Posterior cingulate gyrus (tissue), 11 donors: ENCODE results near the gene APC.

Source experiments
- DNase-seq, 10 donors: peaks; one replicate each; pipeline versions ENCODE4 v3.0.0 to v3.0.0-alpha.2; 2020 to 2021; ENCODE audit warnings: mixed read lengths in 3 of 10
- intact Hi-C: fragments of 100-400 bp; cut with DNase I; formaldehyde crosslinking; loops from one replicate; pipeline ENCODE4 v1.15.1; 2023

APC gene

DNA sequence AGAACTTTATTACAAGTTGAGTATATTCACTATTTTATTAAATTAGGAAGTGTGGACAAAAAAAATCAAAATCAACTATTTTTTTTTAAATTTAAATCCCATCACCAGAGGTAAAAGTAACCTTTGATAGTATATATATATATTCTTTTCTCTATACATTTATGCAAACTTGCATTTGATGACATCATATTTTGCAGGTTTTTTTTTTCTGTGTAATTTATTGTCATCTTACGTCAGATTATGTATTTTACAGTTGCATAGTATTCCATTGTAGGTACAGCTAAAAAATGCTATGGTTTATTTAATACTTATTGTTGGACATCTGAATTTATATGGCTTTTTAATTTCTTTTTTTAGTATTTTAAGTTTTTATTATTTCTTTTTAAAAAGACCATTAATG is 25.5 kb downstream of the APC start:
- no peak for DNase-seq
- intact Hi-C loops: loop anchor here (10.0 kb wide), 1 partner anchor 588 kb away; no protein-coding TSS in a partner anchor

- intact Hi-C loops: no loop called here
- no peak for DNase-seq
Observed at GRCh38 chr5:112772124-112772523, 34.4 kb downstream of the APC start.

- no peak for DNase-seq
- intact Hi-C loops: no loop called here
Observed at GRCh38 chr5:112776301-112776856, 38.7 kb downstream of the APC start.

DNA sequence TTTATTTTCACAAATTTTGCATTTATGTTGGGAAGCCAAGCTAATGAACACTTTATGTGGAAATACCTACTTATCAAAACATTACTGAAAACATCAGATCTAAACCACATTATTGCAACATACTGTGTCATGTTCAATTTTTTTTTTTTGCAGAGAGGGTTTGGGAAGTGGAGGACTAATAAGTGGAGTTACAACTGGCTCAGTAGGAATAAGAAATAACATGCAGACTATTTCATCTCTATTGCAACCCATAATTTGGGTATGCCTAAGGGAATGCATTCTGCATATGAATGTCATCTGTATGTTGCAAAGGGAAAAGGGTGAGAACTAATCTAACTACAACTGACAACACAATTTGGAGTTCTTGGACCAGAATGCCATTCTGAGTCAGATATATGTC is 41.8 kb downstream of the APC start:
- intact Hi-C loops: no loop called here
- no peak for DNase-seq

- DNase-seq: no peak
- intact Hi-C loops: no loop called here
Observed at GRCh38 chr5:112784726-112785125, 47.0 kb downstream of the APC start.

- intact Hi-C loops: no loop called here
Observed at GRCh38 chr5:112787261-112787660, 49.6 kb downstream of the APC start.

DNA sequence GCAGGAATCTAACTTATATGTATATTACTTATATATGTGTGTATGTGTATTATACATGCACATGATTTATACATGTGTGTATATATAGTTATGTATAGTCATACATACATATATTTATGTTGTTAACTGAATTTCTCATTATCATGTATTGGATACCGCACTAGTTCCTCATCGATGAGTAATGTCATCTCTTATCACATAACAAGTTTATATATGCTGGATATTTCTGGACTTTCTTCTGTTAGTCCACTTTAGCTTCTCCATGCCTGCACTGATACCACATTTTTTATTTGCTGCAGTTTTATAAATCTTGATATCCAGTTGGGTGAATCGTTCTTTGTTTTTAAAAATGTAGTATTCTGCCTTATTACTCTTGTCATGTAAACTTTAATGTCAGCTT is 50.2 kb downstream of the APC start:
- intact Hi-C loops: no loop called here
- no peak for DNase-seq

More at GRCh38 chr5:112787261-112787660, 49.6 kb downstream of the APC start:
- no peak for DNase-seq

DNA sequence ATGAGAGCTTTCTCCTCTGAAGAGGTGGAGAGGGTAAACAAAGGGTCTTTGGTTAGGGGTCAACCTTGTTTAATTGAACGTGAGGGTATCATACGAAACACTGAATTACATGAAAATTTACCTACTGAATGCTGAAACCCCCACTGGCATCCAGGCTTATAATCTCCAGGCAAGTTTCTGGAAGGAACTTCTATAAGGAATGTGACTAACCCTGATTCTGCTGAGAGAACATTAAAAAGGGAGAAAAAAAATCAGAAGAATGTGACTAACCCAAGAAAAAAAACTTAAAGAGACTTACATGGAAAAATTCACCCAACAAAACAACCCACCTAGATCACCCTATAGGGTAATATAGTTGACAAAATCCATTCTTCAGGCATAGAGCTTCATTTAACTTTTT is 55.5 kb downstream of the APC start:
- intact Hi-C loops: no loop called here
- DNase-seq: no peak

DNA sequence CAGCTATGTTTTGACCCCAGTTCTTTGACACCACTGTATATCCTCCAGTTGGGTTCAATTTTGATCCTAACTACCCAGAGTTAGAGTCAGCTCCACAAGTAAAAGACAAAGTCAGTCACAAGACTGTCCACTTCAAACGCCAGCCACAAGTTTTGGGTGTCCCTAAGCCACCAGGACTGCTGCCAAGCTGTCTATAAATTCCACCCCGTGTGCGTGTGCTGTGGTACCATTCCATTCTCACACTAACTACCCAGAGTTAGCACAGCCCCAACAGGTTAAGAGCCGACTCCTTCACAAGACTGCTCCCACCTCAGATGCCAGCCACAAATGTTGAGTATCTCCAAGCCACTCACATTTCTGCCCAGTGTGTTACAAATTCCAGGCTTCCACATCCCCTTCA is 56.7 kb downstream of the APC start:
- intact Hi-C loops: no loop called here
- no peak for DNase-seq

GRCh38 chr5:112795342-112795741 is 57.7 kb downstream of the APC start:
- intact Hi-C loops: no loop called here
- DNase-seq: no peak

DNA sequence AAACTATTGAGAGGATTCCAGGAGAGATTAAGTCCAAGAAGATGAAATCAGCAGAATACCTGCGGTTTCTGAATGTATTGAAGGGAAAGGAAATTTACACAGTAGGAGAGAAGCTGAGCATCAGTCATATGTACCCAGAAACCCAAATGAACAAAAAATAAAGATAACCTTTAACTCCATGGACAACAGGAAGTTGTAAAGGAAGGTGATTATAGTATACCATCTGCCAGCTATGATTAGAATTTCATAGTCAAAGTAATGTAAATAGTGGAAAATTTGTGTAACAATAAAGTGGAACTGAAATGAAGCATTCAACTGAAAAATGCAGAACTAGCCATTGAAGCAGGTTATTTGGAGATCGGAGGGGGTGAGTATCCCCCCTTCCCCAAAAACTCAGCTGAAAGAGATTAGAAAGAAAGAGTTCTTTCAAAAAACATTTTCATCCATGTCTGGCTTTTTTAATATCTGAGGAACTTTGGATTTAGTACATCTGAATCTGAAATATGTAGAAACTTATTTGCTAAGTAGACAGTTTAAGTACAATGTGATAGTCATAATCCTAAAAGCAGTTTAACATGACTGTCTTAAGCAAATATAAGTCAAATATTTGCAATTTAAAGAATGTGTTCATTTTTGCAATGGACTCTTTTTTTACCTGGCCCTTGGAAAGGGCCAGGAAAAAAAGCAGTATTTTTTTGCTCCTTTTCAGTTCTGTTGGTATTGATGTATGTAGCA is 58.4 kb downstream of the APC start:
- no peak for DNase-seq
- intact Hi-C loops: no loop called here

DNA sequence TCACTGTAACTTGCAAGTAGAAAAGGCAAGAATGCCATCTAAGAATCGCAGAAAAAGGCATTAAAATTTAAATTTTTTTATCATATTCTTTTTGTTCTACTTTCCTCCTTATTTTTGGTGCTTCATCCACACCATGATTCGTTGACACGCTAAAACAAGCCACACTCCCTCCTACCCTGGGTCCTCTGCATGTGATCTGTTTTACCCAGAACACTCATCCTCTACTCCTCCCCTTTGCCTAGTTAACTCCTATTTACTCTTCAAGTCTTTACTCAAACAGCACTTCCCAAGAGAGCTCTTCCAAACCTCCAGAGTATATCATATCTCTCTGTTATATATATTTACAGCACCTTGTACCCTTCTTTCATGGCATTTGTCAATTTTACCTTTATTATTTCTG is 62.0 kb downstream of the APC start:
- intact Hi-C loops: no loop called here
- no peak for DNase-seq

DNA sequence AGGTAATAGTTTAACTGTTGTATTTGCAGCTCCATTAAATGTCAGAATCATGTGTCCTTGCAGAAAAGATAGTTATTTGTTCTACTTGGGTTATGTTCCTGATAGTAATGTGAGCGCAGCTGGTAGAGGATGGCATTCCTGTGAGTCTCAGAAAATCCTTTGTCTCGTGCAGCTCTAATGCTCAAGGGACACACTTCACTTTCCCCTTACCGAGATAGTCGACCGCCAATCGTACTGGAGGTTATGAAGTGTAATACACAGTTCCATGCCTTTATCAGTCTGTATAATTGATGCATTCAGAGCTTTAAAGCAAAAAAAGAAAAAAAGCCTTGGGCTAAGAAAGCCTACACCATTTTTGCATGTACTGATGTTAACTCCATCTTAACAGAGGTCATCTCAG is 63.2 kb downstream of the APC start:
- intact Hi-C loops: no loop called here
- DNase-seq: no peak

DNA sequence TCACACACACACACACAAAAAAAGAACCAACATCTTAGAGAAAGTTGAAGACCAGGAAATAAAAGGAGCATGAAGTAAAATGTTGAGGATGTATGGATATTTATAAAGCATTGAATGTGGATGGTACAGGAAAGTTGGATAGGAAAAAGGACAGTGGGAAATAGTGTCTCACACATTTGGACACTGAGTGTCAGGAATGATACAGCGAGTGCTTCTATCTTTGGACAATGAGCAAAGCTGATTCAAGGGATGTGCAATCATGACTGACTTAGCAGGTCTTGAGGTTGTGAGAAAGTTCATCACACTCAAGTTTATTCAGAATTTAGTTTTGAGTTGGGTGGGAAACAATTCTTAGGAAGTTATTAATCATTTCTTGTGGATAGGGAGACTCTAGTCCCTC is 73.3 kb downstream of the APC start:
- intact Hi-C loops: no loop called here
- no peak for DNase-seq

DNA sequence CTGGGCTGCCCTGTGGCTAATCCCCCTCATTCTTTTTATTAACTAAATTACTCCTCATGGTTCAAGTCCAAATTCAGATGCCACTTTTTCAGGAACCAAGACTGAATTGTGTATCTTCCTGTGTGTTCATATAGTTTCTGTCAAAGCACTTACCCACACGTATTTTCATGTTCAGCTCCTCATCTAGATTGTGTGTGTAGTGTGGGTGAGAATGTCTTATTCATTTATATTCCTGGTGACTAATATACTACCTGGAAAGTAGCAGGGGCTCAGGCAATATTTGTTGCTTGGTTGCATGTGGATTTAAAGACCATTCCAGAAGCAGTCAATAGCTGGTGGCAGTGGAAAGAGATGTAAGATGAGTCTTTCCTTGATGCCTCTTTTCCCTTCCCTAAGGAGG is 74.9 kb downstream of the APC start:
- intact Hi-C loops: no loop called here
- no peak for DNase-seq

DNA sequence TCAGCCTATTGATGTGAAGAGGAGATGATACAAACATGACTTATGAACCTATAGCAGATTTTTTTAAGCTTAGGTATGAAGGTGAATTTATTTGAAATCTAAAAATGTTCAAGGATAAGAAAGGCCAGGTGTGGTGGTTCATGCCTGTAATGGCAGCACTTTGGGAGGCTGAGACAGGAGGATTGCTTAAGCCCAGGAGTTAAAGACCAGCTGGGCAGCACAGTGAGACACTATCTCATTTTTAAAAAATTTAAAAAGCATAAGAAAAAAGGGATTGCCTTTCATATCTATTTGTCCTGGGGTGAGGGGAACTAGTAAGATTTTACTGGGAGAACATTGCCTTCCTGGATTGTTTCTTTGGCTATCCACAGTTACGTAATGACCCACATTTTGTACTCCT is 82.6 kb downstream of the APC start:
- intact Hi-C loops: no loop called here
- no peak for DNase-seq

DNA sequence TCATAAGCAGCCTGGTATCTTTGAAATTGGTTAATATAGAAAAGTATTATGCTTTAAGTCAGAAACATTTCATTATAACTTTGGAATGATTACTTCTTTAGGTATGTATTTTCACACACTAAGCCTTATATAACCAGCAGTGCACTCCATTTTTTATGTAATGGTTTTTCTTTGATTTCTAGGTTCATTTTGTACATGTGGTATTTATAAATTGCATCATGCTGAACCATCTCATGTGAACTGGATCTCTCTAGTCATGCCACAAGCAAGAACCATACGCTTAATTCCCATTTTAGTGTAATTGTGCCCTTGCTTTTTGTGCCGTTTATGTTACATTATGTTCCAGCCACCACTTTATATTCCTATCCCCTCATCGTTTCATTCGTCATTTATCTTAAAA is 84.8 kb downstream of the APC start:
- intact Hi-C loops: no loop called here
- DNase-seq: no peak

DNA sequence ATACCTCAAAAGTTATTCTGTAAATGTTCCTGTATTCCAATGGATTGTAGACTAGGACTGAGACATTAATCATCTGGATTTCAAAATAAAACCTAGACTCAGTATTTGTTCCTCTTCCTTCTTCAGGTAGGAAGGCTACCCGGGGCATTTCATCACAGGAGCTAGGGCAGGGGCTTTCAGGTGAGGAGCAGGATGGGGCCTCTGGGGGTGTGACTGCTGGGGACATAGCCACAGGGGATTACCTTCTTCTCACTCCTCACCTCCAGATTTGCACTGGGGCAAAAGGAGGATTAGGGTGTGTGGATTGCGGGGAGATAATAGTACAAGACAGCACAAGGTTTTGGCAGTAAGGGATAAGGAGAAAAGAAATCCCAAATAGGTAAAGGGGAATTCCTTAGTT is 85.5 kb downstream of the APC start:
- intact Hi-C loops: no loop called here
- DNase-seq: no peak

GRCh38 chr5:112823656-112824055 is 86.0 kb downstream of the APC start:
- intact Hi-C loops: no loop called here
- DNase-seq: no peak

DNA sequence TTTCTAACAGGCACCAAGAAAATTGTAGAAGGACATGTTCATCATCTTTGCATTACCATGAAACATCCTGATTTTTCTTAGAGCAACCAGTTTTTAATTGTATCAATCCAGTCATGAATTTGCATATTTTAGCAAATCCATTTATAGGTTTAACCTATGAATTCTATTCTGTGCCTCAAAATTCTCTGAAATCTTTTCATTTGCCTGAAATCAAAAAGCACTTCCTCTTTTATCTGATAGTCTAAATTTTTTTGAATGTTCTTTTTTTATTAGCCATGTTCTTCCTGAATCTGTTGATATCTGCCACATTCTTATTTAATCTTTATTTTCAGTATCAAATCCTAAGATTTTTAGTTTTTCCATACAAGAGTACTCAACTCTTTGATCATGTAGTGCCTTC is 86.5 kb downstream of the APC start:
- intact Hi-C loops: no loop called here
- DNase-seq: no peak

DNA sequence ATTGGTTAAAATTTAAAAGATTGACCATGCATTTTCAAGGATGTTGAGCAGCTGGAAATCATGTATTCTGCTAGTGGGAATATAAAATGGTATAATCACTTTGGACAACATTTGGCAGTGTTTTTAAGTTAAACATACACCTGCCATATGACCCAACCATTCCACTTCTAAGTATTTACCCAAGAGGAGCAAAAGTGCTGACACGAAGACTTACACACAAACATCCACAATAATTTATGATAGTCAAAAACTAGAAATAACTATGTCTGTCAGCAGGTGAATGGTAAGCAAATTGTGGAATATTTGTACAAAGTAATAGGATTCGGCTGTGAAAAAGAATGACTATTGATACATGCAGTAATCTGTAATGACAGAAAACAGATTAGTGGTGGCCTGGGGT is 92.7 kb downstream of the APC start:
- intact Hi-C loops: no loop called here
- DNase-seq: no peak

DNA sequence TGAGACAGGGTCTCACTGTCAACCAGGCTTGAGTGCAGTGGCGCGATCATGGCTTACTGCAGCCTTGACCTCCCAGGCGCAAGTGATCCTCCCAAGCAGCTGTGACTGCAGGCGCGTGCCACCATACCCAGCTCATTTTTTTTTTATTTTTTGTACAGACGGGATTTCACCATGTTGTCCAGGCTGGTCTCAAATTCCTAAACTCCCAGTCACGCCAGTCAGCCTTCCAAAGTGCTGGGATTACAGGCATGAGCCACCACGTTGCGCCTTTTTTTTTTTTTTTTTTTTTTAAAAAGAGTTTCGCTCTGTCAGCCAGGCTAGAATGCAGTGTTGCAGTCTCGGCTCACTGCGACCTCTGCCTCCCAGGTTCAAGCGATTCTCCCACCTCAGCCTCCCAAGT is 96.3 kb downstream of the APC start:
- no peak for DNase-seq
- intact Hi-C loops: no loop called here

DNA sequence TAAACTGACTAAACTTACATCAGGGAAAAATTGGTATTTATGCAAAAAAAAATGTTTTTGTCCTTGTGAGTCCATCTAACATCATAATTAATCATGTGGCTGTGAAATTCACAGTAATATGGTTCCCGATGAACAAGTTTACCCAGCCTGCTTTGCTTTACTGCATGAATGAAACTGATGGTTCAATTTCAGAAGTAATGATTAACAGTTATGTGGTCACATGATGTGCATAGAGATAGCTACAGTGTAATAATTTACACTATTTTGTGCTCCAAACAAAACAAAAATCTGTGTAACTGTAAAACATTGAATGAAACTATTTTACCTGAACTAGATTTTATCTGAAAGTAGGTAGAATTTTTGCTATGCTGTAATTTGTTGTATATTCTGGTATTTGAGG is 106.8 kb downstream of the APC start:
- DNase-seq: no peak
- intact Hi-C loops: no loop called here
